A549 treated with CORT108297 at 1 μM for 4 hours (cell line): Measurements from ENCODE around the gene CLEC4C. TPM values are rescaled to one million over a fixed set of nuclear protein-coding genes. Genes with fewer than 3 reads are reported as not detected.

Experiments used
- total RNA-seq: library from RNA; stranded (reverse); fragments of 200-300 nt; extraction: Qiagen RNA extraction; gene quantifications from 5 replicates; pipeline ENCODE4 v1.2.3, GENCODE V29; 2022

CLEC4C gene, protein sequence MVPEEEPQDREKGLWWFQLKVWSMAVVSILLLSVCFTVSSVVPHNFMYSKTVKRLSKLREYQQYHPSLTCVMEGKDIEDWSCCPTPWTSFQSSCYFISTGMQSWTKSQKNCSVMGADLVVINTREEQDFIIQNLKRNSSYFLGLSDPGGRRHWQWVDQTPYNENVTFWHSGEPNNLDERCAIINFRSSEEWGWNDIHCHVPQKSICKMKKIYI
- not detected in 5 replicates for total RNA-seq

DNA sequence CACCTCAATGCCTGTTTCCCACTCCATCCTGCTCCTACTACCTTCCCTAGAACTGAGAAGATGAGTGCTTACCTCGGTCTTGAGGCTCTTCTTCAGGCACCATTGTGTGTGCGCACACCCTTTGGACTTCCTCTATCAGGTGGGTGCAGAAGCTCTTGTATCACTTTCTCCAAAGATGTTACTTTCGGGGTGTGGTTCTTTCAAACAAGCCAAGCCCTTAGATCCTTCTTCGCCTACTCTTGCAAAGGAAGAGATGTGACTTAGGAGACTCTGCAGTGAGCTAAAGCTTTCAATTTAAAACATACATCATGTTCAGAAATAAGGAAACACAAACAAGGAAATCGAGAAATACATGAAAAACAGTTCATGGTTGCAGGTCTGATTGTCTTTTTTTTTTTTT is at the start of gene CLEC4C:
Gene CLEC4C, minus strand, starts transcription at position 130 of the 400 bp plus-strand sequence. Its CDS starts 27 bp downstream, at position 103.

GRCh38 chr12:7788884-7789528 is 41.8 kb upstream of the CLEC4C start, which contains the start of gene NANOG:
Gene NANOG, plus strand, starts transcription at chr12:7789402. Its CDS starts 213 bp downstream, at chr12:7789615.

DNA sequence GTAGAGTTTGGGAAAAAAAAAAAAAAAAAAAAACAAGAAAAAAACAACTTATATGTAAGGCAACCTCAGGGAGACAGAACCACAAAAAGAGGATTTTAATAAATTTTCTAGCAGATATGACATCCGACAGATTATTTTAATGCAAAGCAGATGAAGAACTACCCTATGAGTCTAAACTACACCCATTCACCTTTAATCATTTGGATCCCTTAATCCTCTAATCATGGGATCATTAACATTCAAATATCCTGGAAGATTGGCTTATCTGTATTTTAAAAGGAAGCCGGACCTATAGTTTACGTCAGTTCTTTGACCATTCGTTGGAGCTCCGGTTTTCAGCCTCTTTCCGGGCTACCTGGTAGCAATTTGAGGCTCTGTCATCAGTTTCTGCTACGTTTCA is 36.0 kb downstream of the CLEC4C start, which contains the start of gene DPPA3:
Gene DPPA3, plus strand, starts transcription at position 301 of the 400 bp plus-strand sequence. CDS start 138 bp downstream, outside the sequence.

GRCh38 chr12:7695566-7696197 is 51.5 kb downstream of the CLEC4C start, which contains the start of gene GDF3:
Gene GDF3, minus strand, starts transcription at chr12:7695775. Its CDS starts 47 bp downstream, at chr12:7695728.

Other genes with a start within 250 kb of the CLEC4C start
- 0.02 to 0.07 TPM in 2 of 5 replicates, not detected in the others for gene CD163, start 243.6 kb downstream of the CLEC4C start, total RNA-seq
- gene APOBEC1, start 81.5 kb downstream of the CLEC4C start, total RNA-seq, result not detected in 5 replicates
- gene GDF3, start 51.6 kb downstream of the CLEC4C start, total RNA-seq, result not detected in 5 replicates
- not detected in 5 replicates for gene DPPA3, start 35.9 kb downstream of the CLEC4C start, total RNA-seq
- gene NANOGNB, start 17.8 kb upstream of the CLEC4C start, total RNA-seq, result not detected in 5 replicates
- not detected in 5 replicates for gene NANOG, start 42.0 kb upstream of the CLEC4C start, total RNA-seq
- not detected in 5 replicates for gene SLC2A14, start 125.5 kb upstream of the CLEC4C start, total RNA-seq
- gene SLC2A3, start 188.8 kb upstream of the CLEC4C start, total RNA-seq, result 2.5 to 3.6 TPM (median 3.1 TPM) in 5 replicates